HL-60/S4 (cell line): ENCODE data around the gene NAGS.
"Not testable (repeated sequence)": the region's sequence is repeated elsewhere in the genome, so short reads cannot be mapped to it uniquely, and the experiment has no call there.

Experiments used
- in situ Hi-C: fragments of 300-500 bp; cut with MboI; formaldehyde crosslinking; loops from 2 replicates; pipeline ENCODE4 v1.14.3; 2022; ENCODE audit warnings: low sequenced_read_pairs

The NAGS gene

GRCh38 chr17:44038604-44039011 lies 34.2 kb downstream of the NAGS start:
- in situ Hi-C loops = no loop called here

GRCh38 chr17:44039829-44040635 lies 35.6 kb downstream of the NAGS start:
- in situ Hi-C loops = no loop called here

DNA sequence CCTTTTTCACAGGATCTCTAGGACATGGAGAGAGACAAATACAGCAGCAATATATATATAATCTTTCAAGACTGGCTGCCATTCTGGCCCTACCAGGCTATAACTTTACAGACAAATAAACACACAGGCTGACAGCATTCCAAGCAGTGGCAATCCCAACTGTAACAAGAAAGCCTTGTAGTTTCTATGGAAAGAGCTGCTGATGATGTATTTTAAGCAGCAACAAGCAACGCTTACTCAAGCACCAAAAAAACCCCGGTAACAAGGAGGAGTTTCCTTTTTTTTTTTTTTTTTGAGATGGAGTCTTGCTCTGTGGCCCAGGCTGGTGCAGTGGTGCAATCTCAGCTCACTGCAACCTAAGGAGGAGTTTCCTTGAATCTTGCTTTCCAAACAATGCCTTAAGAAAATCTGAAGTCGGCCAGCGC lies 38.9 kb downstream of the NAGS start:
- in situ Hi-C loops = no loop called here

- in situ Hi-C loops = no loop called here
Observed at GRCh38 chr17:44044071-44044470, 39.6 kb downstream of the NAGS start.

GRCh38 chr17:44045486-44045885 lies 41.1 kb downstream of the NAGS start:
- in situ Hi-C loops = no loop called here

DNA sequence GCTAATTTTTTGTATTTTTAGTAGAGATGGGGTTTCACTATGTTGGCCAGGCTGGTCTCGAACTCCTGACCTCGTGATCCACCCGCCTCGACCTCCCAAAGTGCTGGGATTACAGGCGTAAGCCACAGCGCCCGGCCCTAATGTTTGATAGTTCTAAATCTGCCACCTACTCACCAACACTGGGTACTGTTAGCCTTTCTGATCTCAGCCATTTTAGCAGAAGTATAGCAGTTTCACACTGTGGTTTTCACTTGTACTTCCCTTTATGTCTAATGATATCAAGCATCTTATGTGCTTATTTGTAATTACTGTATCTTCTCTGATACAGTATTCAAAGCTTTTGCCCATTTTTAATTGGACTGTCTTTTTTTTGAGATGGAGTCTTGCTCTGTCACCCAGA lies 42.5 kb downstream of the NAGS start:
- in situ Hi-C loops = not testable (repeated sequence)

DNA sequence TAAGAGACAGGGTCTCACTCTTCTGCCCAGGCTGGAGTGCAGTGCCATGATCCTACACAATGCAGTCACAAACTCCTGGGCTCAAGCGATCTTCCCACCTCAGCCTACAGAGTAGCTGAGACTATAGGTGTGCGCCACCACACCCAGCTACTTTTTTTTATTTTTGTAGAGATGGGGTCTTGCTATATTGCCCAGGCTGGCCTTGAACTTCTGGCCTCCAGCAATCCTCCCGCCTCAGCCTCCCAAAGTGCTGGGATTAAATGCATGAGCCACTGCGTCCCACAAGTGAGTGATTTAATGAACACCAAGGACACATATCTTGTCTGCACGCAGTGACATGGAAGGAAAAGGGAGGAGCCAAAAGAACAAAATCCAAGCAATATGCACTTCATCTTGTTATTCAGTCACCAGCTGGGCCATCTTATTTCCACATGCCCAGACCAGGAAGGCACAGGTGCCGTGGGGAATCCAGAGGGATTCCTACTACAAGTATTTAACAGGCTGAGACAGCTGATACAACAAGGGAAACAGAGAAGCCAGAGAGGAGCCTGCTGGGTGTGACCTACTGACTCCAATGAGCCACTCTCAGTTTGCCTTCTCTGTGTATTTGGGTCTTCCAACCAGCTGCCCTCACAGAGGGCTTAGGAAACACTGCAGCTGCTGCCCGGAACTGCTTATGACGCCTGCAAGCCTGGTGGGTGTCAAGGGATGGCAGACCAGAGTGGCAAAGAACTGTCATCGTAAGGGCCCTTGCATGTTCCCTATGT lies 45.1 kb downstream of the NAGS start:
- in situ Hi-C loops = no loop called here

GRCh38 chr17:44053125-44053872 lies 48.9 kb downstream of the NAGS start:
- in situ Hi-C loops = no loop called here
